ENCODE measurements around the gene SLC16A6. TPM values are rescaled to one million over a fixed set of nuclear protein-coding genes. Genes with fewer than 3 reads are reported as not detected.

Gene SLC16A6
- total and polyA plus RNA-seq, 2 of the 4 experiments (the other 2 are of a cell fraction): 0.22 to 0.54 TPM

DNA sequence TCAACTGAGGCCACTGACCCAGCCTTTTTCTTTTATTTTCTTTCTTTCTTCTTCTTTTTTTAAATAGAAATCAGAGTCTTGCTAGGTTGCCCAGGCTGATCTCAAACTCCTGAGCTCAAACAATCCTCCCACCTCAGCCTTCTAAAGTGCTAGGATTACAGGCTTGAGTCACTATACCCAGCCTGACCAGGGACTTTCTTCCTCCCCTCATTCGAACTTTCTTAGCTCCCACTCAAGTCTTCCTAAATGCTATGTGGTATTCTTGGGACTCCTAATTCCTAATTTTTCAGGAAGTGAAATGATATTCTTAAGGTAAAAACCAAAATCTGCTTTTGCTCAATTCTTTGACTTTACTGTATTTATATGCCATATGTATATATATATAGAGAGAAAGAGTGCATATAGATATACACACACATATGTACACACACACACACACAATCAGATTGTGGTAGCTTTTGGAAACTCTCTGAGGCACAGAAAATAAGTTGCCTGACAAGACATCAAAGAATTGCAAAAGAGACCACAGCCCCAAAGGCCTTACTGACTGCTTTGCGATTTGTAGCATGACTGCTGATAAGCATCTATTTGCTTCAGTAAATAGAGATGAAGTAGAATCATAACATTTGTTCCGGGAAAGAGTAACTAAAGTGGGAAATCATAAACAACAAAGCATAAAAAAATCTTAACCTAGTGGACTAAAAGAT lies 52.6 kb downstream of the SLC16A6 start:
- WGBS, 2 experiments (ENCODE audit: extremely low coverage in 2 of 2, insufficient read length in 1 of 2): no CpG with 5 or more reads among the region's 3 CpGs
- no peak overlapping the region for H2BK120ac ChIP-seq (ENCODE audit: low read depth, low read length)
- POLR2A ChIA-PET (ENCODE audit: unreplicated experiment): no interaction called here
- H3K4ac ChIP-seq (ENCODE audit: low read depth, low read length): no peak overlapping the region
- no peak overlapping the region for H2BK20ac ChIP-seq (ENCODE audit: low read depth, low read length)
- H3K27ac ChIP-seq (ENCODE audit: insufficient read depth, low read length): no peak overlapping the region
- dilution Hi-C loops (cut with HindIII; ENCODE audit: low sequenced_read_pairs, unreplicated experiment) (no loop called here), in situ Hi-C loops (cut with MboI; ENCODE audit: low sequenced_read_pairs) (no loop called here), intact Hi-C loops (cut with micrococcal nuclease) (no loop called here)
- H4K91ac ChIP-seq (ENCODE audit: insufficient read depth, low read depth, low read length): no peak overlapping the region
- H2AK5ac ChIP-seq (ENCODE audit: low read depth, low read length): no peak overlapping the region
- no peaks in the 10 kb centered on the region for H4K20me1 ChIP-seq (ENCODE audit: insufficient read depth, low read length)
- no TSS peak for BruUV-seq (replicated peaks)
- peak; percentile 40 for ATAC-seq (ENCODE audit: low read depth)
- H3K56ac ChIP-seq (ENCODE audit: extremely low read depth, insufficient read depth, low read length): no peak overlapping the region
- no peak overlapping the region for H2AFZ ChIP-seq (replicated peaks; ENCODE audit: low read length, poor library complexity)
- no peaks in the 10 kb centered on the region for H3K9me3 ChIP-seq (ENCODE audit: control insufficient read depth, insufficient read depth, low read length)
- H3K27me3 ChIP-seq (ENCODE audit: control insufficient read depth, insufficient read depth, low read length): no peaks in the 10 kb centered on the region; the same call in 1 of the 2 replicates
- no peak overlapping the region for H3K4me2 ChIP-seq (ENCODE audit: low read depth, low read length)
- CTCF ChIA-PET: no interaction called here
- H3K18ac ChIP-seq (ENCODE audit: low read depth, low read length): no peak overlapping the region
- no peak for DNase-seq
- no peak overlapping the region for H3K14ac ChIP-seq (replicated peaks; ENCODE audit: low read depth, low read length)
- no peaks in the 10 kb centered on the region for H3K36me3 ChIP-seq (ENCODE audit: control insufficient read depth, insufficient read depth, low read length)
- H3K4me1 ChIP-seq (ENCODE audit: control insufficient read depth, insufficient read depth, low read length): peaks cover 5% of the 10 kb centered on the region
- H3K23ac ChIP-seq (ENCODE audit: low read depth, low read length): no peak overlapping the region
- no peak overlapping the region for H4K5ac ChIP-seq (ENCODE audit: low read depth, low read length)
- no peaks in the 10 kb centered on the region for H3K9me1 ChIP-seq (ENCODE audit: insufficient read depth, low read length)
- no peak overlapping the region for H2BK5ac ChIP-seq (ENCODE audit: low read depth, low read length, poor library complexity, severe bottlenecking)
- no peak overlapping the region for H4K8ac ChIP-seq (ENCODE audit: low read depth in 2 of 2, low read length in 2 of 2)
- H2AK9ac ChIP-seq (replicated peaks; ENCODE audit: low read depth, low read length, poor library complexity): no peak overlapping the region
- no peak overlapping the region for H3K4me3 ChIP-seq (ENCODE audit: insufficient read depth, low read depth, low read length)
- TF ChIP-seq FOS (IDR thresholded peaks at IDR 0.05; ENCODE audit: low read depth, low read length) (no peak), CEBPB (IDR thresholded peaks at IDR 0.05; ENCODE audit: low read depth, low read length) (no peak), POLR2A (IDR thresholded peaks at IDR 0.05; ENCODE audit: low read depth, low read length) (no peak), MXI1 (IDR thresholded peaks at IDR 0.05; ENCODE audit: borderline replicate concordance, low read depth, low read length) (no peak), SMC3 (IDR thresholded peaks at IDR 0.05; ENCODE audit: low read depth, low read length) (no peak), CHD1 (IDR thresholded peaks at IDR 0.05; ENCODE audit: low read depth, low read length) (no peak), RFX5 (IDR thresholded peaks at IDR 0.05; ENCODE audit: low read depth, low read length) (no peak), BHLHE40 (IDR thresholded peaks at IDR 0.05; ENCODE audit: low read depth, low read length) (no peak), RCOR1 (IDR thresholded peaks at IDR 0.05; ENCODE audit: insufficient replicate concordance, low read length) (no peak), MAZ (IDR thresholded peaks at IDR 0.05; ENCODE audit: borderline replicate concordance, low read depth, low read length) (no peak)
- TF ChIP-seq, protein P1, sequence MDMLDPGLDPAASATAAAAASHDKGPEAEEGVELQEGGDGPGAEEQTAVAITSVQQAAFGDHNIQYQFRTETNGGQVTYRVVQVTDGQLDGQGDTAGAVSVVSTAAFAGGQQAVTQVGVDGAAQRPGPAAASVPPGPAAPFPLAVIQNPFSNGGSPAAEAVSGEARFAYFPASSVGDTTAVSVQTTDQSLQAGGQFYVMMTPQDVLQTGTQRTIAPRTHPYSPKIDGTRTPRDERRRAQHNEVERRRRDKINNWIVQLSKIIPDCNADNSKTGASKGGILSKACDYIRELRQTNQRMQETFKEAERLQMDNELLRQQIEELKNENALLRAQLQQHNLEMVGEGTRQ (IDR thresholded peaks at IDR 0.05; ENCODE audit: low read depth, low read length): no peak
- TF ChIP-seq, protein P2, sequence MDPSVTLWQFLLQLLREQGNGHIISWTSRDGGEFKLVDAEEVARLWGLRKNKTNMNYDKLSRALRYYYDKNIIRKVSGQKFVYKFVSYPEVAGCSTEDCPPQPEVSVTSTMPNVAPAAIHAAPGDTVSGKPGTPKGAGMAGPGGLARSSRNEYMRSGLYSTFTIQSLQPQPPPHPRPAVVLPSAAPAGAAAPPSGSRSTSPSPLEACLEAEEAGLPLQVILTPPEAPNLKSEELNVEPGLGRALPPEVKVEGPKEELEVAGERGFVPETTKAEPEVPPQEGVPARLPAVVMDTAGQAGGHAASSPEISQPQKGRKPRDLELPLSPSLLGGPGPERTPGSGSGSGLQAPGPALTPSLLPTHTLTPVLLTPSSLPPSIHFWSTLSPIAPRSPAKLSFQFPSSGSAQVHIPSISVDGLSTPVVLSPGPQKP (IDR thresholded peaks at IDR 0.05; ENCODE audit: borderline replicate concordance, low read depth, low read length): no peak
- TF ChIP-seq, protein P3, sequence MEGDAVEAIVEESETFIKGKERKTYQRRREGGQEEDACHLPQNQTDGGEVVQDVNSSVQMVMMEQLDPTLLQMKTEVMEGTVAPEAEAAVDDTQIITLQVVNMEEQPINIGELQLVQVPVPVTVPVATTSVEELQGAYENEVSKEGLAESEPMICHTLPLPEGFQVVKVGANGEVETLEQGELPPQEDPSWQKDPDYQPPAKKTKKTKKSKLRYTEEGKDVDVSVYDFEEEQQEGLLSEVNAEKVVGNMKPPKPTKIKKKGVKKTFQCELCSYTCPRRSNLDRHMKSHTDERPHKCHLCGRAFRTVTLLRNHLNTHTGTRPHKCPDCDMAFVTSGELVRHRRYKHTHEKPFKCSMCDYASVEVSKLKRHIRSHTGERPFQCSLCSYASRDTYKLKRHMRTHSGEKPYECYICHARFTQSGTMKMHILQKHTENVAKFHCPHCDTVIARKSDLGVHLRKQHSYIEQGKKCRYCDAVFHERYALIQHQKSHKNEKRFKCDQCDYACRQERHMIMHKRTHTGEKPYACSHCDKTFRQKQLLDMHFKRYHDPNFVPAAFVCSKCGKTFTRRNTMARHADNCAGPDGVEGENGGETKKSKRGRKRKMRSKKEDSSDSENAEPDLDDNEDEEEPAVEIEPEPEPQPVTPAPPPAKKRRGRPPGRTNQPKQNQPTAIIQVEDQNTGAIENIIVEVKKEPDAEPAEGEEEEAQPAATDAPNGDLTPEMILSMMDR (conservative IDR thresholded peaks at IDR 0.05; ENCODE audit: low read depth, low read length): no peak
- H3K79me1 ChIP-seq (ENCODE audit: low read depth in 1 of 2, low read length in 2 of 2): no peaks in the 10 kb centered on the region
- no peak overlapping the region for H2BK15ac ChIP-seq (ENCODE audit: low read depth, low read length)
- no peak overlapping the region for H3K9ac ChIP-seq (ENCODE audit: low read depth, low read length)
